ENCODE data around the gene PRIMA1. TPM values are rescaled to one million over a fixed set of nuclear protein-coding genes. Genes with fewer than 3 reads are reported as not detected.

Gene PRIMA1
- total and polyA plus RNA-seq, 9 of the 15 experiments (the other 6 are each of a cell fraction or from before 2014, with no cell fraction given) = not detected

DNA sequence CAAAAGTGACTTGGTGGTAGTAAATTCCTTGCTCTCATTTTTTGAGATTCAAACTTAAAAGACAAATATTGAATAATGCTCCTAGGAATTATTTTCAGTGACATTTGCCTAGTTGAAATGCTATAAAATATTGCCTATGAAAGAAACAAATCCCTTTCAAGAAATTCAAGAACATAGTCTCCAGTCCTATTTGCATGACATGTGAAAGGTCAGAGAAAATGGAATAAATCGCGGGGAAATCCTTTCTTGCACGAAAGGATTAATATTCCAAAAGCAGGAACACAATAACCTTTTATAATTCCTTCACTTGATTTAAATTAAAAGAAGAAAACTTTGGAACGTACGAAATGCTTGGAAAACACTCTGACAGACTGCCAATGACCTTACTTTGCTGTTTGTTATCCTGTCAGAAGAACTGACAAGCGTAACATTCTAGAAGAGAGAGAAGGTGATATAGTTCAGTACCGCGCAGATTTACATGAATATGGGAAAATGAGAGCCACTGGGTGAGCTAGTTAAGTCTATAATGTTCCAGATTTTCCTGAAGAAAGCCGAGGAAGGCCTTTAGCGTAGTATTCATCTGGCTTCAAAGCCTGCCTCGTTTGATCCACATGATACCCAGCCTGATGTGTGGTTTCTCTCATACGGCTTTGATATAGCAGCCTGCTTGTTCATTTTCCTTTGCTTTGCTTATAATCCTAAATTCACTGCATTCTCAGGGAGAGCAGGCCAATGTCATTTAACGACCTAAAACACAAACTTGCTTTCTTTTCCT lies 103.0 kb downstream of the PRIMA1 start:
- Histone ChIP-seq H3K9me1 (ENCODE audit: control insufficient read depth, insufficient read depth, low read length) (no peaks in the 10 kb centered on the region), H4K20me1 (replicated peaks; ENCODE audit: control insufficient read depth, insufficient read depth, low read length) (no peaks in the 10 kb centered on the region), H3K4me2 (ENCODE audit: insufficient read depth, low read length) (no peak overlapping the region), H3K27ac (ENCODE audit: extremely low read depth, low read depth, low read length) (no peak overlapping the region), H3K4me1 (replicated peaks in 1 of 2; ENCODE audit: control insufficient read depth in 2 of 2, insufficient read depth in 2 of 2, low read length in 2 of 2) (no peaks in the 10 kb centered on the region), H3K9ac (ENCODE audit: insufficient read depth in 1 of 2, low read depth in 2 of 2, low read length in 2 of 2) (no peak overlapping the region), H2AFZ (ENCODE audit: low read depth, low read length) (no peak overlapping the region), H3K36me3 (ENCODE audit: control insufficient read depth, insufficient read depth, low read length) (no peaks in the 10 kb centered on the region), H3K27me3 (ENCODE audit: control insufficient read depth in 2 of 2, insufficient read depth in 2 of 2, low read length in 2 of 2) (no peaks in the 10 kb centered on the region), H3K79me2 (ENCODE audit: control insufficient read depth, insufficient read depth, low read length) (no peaks in the 10 kb centered on the region), H3K4me3 (no peak overlapping the region), H3K9me3 (replicated peaks; ENCODE audit: control insufficient read depth, insufficient read depth, low read depth, low read length) (no peaks in the 10 kb centered on the region)
- in situ Hi-C loops (cut with MboI) = no loop called here
- BruUV-seq (replicated peaks) = no TSS peak
- ChIA-PET CTCF (ENCODE audit: low intra/inter-chr PET ratio) (no interaction called here), POLR2A (no interaction called here)
- 1% methylated on average over 12 of the region's 13 CpGs for WGBS (ENCODE audit: insufficient coverage, low coverage, missing lambda C conversion rate)
- DNase-seq (ENCODE audit: extremely low read depth in 1 of 4, low spot score in 3 of 4) = no peak
- FAIRE-seq = no peak
- no peak for ATAC-seq
- intact Hi-C loops (cut with micrococcal nuclease) = no loop called here
- TF ChIP-seq, protein P1, sequence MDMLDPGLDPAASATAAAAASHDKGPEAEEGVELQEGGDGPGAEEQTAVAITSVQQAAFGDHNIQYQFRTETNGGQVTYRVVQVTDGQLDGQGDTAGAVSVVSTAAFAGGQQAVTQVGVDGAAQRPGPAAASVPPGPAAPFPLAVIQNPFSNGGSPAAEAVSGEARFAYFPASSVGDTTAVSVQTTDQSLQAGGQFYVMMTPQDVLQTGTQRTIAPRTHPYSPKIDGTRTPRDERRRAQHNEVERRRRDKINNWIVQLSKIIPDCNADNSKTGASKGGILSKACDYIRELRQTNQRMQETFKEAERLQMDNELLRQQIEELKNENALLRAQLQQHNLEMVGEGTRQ (CRISPR knock-in tag; IDR thresholded peaks at IDR 0.05) = no peak
- TF ChIP-seq MED1 (CRISPR knock-in tag; IDR thresholded peaks at IDR 0.05; ENCODE audit: borderline replicate concordance) = no peak
- TF ChIP-seq ZNF121 (CRISPR knock-in tag; conservative IDR thresholded peaks at IDR 0.05) = no peak
- no peak for TF ChIP-seq ZNF696 (CRISPR knock-in tag; conservative IDR thresholded peaks at IDR 0.05)
- TF ChIP-seq, protein P2, sequence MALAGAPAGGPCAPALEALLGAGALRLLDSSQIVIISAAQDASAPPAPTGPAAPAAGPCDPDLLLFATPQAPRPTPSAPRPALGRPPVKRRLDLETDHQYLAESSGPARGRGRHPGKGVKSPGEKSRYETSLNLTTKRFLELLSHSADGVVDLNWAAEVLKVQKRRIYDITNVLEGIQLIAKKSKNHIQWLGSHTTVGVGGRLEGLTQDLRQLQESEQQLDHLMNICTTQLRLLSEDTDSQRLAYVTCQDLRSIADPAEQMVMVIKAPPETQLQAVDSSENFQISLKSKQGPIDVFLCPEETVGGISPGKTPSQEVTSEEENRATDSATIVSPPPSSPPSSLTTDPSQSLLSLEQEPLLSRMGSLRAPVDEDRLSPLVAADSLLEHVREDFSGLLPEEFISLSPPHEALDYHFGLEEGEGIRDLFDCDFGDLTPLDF (CRISPR knock-in tag; IDR thresholded peaks at IDR 0.05) = no peak
- TF ChIP-seq, protein P3, sequence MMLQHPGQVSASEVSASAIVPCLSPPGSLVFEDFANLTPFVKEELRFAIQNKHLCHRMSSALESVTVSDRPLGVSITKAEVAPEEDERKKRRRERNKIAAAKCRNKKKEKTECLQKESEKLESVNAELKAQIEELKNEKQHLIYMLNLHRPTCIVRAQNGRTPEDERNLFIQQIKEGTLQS (IDR thresholded peaks at IDR 0.05) = no peak
- TF ChIP-seq, protein P3 (CRISPR knock-in tag; conservative IDR thresholded peaks at IDR 0.05) = no peak
- TF ChIP-seq, protein P4, sequence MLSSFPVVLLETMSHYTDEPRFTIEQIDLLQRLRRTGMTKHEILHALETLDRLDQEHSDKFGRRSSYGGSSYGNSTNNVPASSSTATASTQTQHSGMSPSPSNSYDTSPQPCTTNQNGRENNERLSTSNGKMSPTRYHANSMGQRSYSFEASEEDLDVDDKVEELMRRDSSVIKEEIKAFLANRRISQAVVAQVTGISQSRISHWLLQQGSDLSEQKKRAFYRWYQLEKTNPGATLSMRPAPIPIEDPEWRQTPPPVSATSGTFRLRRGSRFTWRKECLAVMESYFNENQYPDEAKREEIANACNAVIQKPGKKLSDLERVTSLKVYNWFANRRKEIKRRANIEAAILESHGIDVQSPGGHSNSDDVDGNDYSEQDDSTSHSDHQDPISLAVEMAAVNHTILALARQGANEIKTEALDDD (IDR thresholded peaks at IDR 0.05) = no peak
- TF ChIP-seq, protein P5, sequence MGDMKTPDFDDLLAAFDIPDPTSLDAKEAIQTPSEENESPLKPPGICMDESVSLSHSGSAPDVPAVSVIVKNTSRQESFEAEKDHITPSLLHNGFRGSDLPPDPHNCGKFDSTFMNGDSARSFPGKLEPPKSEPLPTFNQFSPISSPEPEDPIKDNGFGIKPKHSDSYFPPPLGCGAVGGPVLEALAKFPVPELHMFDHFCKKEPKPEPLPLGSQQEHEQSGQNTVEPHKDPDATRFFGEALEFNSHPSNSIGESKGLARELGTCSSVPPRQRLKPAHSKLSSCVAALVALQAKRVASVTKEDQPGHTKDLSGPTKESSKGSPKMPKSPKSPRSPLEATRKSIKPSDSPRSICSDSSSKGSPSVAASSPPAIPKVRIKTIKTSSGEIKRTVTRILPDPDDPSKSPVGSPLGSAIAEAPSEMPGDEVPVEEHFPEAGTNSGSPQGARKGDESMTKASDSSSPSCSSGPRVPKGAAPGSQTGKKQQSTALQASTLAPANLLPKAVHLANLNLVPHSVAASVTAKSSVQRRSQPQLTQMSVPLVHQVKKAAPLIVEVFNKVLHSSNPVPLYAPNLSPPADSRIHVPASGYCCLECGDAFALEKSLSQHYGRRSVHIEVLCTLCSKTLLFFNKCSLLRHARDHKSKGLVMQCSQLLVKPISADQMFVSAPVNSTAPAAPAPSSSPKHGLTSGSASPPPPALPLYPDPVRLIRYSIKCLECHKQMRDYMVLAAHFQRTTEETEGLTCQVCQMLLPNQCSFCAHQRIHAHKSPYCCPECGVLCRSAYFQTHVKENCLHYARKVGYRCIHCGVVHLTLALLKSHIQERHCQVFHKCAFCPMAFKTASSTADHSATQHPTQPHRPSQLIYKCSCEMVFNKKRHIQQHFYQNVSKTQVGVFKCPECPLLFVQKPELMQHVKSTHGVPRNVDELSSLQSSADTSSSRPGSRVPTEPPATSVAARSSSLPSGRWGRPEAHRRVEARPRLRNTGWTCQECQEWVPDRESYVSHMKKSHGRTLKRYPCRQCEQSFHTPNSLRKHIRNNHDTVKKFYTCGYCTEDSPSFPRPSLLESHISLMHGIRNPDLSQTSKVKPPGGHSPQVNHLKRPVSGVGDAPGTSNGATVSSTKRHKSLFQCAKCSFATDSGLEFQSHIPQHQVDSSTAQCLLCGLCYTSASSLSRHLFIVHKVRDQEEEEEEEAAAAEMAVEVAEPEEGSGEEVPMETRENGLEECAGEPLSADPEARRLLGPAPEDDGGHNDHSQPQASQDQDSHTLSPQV (IDR thresholded peaks at IDR 0.05) = no peak
- TF ChIP-seq GATA2 (CRISPR knock-in tag; IDR thresholded peaks at IDR 0.05) = no peak
- TF ChIP-seq CEBPB (tag; IDR thresholded peaks at IDR 0.05) = no peak
- TF ChIP-seq SRSF3 (IDR thresholded peaks at IDR 0.05; ENCODE audit: insufficient read depth, low read length) = no peak
- TF ChIP-seq ZNF263 (CRISPR knock-in tag; IDR thresholded peaks at IDR 0.05; ENCODE audit: borderline replicate concordance) = no peak
